ENCODE measurements around the gene CCDC122.

DNA sequence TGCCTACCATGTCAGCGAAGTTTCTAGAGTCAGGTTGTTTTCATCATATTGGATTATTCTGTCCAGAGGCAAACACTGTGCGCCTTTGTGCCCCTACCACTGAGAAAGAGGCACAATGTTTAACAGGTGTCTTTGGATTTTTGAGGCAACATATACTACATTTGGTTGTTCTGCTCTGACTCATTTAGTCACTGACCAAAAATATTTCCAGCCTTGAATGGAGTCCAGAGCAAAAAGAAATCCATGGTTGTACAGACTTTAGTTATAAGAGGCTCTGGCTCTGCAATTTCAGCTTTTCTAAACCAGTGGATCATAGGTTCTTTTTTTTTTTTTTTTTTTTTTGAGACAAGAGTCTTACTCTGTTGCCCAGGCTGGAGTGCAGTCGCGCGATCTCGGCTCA is 35.9 kb upstream of the CCDC122 start:
- TF ChIP-seq, protein P1, sequence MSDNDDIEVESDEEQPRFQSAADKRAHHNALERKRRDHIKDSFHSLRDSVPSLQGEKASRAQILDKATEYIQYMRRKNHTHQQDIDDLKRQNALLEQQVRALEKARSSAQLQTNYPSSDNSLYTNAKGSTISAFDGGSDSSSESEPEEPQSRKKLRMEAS (IDR thresholded peaks at IDR 0.05) = no peak
- TF ChIP-seq, protein P2, sequence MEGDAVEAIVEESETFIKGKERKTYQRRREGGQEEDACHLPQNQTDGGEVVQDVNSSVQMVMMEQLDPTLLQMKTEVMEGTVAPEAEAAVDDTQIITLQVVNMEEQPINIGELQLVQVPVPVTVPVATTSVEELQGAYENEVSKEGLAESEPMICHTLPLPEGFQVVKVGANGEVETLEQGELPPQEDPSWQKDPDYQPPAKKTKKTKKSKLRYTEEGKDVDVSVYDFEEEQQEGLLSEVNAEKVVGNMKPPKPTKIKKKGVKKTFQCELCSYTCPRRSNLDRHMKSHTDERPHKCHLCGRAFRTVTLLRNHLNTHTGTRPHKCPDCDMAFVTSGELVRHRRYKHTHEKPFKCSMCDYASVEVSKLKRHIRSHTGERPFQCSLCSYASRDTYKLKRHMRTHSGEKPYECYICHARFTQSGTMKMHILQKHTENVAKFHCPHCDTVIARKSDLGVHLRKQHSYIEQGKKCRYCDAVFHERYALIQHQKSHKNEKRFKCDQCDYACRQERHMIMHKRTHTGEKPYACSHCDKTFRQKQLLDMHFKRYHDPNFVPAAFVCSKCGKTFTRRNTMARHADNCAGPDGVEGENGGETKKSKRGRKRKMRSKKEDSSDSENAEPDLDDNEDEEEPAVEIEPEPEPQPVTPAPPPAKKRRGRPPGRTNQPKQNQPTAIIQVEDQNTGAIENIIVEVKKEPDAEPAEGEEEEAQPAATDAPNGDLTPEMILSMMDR (IDR thresholded peaks at IDR 0.05; ENCODE audit: low read depth, low read length, missing input control) = no peak
- TF ChIP-seq YY1 (IDR thresholded peaks at IDR 0.05) = no peak

Data from liver (tissue), 2 donors.